ENCODE data around the gene SHB.

Gene SHB

GRCh38 chr9:38085308-38085707, 16.3 kb upstream of the SHB start:
- no peak for DNase-seq

- no peak for DNase-seq
These were observed 15.5 kb upstream of the SHB start for GRCh38 chr9:38084556-38084880.

DNA sequence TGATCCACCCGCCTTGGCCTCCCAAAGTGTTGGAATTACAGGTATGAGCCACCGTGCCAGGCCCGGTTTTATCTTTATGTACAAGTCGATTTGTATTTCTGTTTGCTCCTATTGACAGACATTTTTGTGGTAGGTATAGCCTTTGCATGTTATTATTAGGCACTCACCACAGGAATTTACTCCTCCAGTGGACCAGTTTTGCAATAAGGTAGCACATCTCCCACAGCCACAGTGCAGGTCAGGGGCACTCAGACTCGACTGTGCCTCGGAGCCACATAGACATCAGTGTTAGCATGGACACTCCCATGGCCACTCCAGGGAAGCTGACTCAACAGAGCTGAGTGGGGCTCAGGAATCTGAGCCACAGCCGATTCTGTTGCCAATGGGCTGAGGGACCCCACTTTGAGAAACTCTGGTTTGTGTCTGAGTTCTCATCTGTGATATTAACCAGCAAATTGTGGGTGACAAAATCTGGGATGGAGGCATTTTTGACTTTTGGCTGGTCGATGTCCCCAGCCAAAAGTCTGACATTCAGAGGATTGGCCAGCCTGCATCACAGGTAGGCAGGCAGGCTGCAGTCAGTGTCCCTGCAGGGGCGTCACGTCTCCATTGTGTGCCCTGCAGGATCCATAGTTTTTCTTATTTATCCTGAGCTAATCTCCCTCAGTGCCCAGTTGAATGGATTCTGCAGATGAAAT, 15.0 kb upstream of the SHB start:
- DNase-seq = no peak

DNA sequence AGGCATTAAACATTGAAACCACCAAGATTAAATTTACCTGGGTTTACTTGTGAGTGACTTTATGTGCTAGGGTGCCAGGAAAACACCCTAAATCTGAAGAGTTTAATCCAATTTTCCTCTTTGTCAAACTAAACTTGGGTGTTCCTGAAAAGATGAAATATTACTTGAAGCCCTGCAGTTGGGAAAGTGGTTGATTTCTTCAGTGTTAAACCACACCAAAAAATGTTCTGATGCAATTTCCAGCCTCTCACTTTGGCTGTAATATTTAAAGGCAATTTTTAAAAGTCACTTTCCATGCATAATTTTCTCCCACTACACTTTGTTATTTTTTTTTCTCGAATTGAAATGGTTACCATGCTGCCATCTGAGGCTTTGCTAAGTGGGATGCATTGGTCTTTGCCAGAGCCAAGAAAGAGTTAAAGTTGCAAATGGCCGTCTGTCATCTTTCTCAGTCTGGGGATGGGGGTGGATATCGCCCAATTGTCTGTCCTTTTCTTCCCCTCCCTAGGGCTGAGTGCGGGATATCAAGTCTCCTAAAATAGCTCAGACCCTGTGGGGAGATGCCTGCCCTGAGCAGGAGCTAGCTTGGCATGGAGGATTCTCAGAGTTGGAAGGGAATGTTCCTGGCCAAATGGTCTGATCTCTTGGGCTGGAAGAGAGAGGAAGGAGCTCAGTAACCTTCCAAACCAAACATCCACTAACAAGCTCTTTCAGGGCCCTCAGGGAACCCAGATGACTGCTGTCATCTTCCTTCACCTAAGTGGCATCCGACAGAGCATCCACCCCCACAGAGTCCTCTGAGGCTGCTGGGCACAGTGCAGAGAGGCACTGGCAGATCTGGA, 13.6 kb upstream of the SHB start:
- no peak for DNase-seq

GRCh38 chr9:38081356-38082108, 12.5 kb upstream of the SHB start:
- DNase-seq = no peak

GRCh38 chr9:38079461-38080031, 10.5 kb upstream of the SHB start:
- no peak for DNase-seq

DNA sequence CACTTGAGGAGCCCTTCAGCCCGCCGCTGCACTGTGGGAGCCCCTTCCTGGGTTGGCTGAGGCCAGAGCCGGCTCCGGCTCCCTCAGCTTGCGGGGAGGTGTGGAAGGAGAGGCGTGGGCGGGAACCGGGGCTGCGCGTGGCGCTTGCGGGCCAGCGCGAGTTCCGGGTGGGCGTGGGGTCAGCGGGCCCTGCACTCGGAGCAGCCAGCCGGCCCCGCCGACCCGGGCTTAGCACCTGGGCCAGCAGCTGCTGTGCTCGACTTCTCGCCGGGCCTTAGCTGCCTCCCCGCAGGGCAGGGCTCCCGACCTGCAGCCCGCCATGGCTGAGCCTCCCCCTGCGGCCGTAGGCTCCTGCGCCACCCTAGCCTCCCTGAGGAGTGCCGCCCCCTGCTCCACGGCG, 6.2 kb upstream of the SHB start:
- DNase-seq = no peak

DNA sequence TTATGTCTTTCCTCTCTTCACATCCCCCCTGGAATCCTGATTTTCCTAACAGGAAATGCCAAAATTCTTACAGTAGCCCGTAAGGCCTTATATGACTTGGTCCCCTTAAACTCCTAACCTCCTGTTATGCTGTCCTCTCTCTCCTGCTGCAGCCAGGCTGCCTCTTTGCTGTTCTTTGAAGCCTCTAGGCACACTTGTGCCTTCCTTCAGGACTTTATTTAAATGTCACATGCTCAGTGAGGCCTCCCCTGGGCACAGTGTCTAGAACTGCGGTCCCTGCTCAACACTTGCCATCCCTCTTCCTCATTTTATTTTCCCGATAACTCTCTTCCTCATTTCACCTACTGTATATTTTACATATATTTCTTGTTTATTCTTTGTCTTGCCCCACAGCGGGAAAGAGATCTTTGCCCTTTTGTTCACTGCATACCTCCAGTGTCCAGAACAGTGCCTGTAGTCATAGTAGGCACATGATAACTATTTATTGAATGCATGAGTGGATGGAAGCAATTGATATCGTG, 5.5 kb upstream of the SHB start:
- DNase-seq = no peak

- DNase-seq = no peak
These were observed 4.9 kb upstream of the SHB start for GRCh38 chr9:38073882-38074281.

- DNase-seq = no peak
These were observed 2.6 kb upstream of the SHB start for GRCh38 chr9:38071470-38072134.

DNA sequence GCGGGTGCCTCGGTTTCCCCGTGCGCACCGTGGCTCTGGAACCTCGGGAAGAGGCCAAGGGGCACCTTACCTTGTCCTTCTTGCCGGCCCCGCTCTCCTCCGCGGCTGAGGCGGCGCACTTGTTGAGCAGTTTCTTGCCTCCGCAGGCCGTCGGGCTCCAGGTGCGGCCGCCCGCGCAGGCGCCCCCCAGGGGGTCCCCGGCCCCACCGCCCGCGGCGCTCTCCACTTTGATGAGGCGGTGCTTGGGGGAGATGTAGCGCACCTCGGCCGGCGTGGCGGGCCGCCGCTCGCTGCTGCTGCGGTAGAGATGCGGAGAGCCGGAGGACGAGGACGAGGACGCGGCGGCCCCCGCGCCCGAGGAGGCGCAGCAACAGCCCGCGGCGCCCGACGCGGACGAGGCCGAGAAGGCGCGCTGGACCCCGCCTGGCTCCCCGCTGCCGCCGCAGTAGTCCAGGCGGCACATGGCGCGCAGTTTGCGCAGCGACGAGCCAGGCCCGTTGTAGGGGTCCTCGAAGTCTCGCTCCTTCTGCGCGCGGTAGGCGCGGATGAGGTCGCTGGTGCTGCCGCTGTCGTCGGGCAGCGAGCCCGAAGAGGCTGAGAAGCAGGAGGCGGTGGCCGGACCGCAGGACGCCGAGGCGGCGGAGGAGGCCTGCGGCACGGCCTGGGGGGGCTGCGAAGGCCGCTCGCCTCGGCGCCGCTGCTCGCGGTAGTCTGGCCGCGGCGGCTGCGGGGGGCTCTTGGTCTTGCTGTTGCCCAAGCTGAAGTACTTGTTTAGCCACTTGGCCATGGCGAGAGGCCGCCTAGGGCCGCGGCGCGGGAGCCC, 957 bp downstream of the SHB start:
- DNase-seq = no peak

GRCh38 chr9:38066914-38067858, 1.8 kb downstream of the SHB start:
- DNase-seq = no peak

- no peak for DNase-seq
These were observed 2.7 kb downstream of the SHB start for GRCh38 chr9:38066197-38066913.

GRCh38 chr9:38065369-38066075, 3.5 kb downstream of the SHB start:
- no peak for DNase-seq

DNA sequence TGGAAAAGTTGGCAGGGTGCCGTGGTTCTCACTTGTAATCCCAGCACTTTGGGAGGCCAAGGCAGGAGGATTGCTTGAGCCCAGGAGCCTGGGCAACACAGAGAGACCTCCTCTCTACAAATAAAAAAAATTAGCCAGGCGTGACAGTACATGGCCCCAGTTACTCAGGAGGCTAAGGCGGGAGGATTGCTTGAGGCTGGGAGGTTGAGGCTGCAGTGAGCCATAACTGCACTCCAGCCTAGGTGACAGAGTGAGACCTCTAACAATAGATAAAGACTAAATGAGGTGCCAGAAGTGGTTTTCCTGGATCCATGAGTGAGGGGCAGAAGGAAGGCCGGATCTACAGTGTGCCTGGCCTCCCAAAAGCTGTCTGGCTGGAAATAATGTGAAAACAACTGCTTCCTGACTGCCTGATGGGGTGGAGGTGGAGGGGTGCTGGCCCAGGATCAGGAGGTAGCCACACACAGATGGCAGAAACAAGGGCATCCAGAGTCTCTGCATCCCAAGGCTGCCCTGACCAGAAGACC, 4.1 kb downstream of the SHB start:
- DNase-seq = no peak

DNA sequence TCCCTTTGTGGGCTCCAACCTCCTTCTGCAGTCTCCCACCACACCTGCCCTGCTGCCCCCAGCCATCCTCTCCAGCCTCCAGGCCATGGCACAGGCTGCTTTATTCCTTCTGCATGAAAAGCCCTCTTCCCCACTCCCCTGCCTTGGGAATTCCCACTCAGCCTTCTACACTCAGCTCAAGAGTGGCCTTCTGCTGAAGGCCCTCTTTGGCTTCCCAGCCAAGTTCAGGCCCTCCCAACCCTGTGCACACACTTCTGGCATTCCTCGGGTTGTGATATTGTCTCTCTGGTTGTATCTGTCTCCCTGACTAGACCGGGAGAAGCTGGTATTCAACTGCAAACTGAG, 5.7 kb downstream of the SHB start:
- no peak for DNase-seq

- no peak for DNase-seq
These were observed 6.3 kb downstream of the SHB start for GRCh38 chr9:38062498-38063362.

DNA sequence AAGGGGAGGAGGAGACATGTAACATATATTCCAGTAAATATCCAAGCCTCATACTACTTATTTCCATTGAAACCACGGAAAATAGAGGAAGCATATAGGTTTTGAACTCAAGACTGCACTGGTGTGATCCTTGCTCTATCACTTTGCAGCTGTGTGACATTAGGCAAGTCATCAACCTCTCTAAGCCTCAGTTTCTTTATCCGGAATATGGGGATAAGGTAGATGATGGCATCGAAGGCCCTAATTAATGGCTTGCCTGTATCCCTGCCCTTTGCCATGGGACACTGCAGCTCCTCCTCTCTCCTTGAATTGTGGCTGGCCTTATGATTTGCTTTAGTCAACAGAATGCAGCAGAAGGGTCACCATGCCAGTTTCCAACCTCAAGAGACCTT, 6.9 kb downstream of the SHB start:
- no peak for DNase-seq
